ENCODE data around the gene CDC42.
A peak's percentile ranks its signal among the peaks of the same experiment; 100 is the strongest.

Gene CDC42

DNA sequence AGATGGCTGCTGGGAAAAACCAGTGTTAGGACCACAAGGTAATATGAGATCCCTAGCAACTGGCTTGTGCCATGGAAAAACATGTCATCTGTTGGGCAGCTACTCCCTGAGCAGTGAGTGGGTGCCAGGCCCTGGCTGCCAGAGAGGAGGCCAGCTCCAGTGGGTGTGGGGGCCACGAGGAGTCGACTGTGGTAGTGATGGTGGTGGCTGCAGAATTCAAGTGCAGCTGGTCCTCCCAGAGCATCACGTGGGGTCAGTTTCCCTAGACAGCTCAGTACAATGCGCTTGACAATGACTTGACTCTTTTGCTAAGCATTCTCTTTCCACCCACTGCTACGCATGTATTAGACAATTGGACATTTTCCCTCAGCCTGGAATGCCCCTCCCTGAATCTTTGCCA is 14.5 kb upstream of the CDC42 start:
- no peak for DNase-seq

DNA sequence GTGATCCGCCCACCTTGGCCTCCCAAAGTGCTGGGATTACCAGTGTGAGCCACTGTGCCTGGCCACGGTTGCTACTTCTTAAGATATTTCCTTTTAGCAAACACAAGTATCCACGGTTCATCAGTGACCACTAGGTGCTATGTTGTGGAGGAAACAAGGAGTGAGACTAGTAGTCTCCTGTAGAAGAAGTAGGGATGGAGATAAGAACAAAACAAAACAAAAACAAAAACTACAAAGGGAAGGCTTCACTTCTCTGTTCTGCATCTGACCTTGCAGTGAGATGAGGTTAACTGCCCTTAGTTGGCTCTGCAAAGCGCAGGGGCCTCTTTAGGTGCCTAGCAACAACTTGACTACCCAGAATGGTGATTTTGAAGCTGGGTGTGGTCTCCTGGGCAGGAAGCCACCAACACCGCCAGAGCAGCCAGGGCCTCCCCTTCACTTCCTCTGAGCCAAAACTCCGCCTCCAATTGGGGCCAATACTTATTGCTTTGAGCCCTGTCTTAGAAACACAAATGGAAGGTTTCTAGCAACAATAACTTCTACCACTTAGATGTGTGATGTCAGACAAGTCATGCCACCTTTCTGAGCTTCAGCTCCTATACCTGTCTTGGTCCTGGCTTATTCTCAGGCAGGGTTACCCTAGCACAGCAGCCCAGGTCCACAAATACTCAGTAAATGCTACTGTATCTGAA is 12.8 kb upstream of the CDC42 start:
- DNase-seq, result no peak

DNA sequence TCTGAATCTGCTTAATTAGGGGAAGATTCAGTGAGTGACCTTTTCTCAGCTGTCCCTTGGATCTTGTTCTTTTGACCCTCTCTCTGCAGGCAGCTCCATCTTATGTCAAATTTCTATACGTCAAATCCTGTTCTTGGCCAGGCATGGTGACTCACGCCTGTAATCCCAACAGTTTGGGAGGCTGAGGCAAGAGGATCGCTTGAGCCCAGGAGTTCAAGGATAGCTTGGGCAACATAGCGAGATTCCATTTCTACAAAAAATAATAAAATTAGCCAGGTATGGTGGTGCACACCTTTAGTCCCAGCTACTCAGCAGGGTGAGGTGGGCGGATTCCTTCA is 12.3 kb upstream of the CDC42 start:
- no peak for DNase-seq

DNA sequence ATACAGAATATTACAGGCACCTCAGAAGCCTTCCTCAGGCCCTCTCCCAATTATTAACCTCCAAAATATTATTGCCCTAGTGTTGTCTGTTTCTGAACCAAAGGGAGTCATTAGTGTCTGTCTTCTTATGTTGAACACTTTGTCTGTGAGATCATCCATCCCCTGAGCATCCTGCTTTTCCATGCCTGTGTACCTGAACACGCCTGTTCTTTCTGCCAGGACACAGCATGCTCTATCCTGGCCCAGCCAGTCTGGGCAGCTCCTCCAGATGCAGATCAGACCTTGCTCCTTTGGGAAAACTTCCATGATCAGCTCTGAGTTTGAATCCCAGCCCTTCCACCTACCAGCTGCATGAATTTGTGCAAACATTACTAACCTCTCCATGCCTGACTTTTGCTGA is 11.0 kb upstream of the CDC42 start:
- DNase-seq, result no peak

DNA sequence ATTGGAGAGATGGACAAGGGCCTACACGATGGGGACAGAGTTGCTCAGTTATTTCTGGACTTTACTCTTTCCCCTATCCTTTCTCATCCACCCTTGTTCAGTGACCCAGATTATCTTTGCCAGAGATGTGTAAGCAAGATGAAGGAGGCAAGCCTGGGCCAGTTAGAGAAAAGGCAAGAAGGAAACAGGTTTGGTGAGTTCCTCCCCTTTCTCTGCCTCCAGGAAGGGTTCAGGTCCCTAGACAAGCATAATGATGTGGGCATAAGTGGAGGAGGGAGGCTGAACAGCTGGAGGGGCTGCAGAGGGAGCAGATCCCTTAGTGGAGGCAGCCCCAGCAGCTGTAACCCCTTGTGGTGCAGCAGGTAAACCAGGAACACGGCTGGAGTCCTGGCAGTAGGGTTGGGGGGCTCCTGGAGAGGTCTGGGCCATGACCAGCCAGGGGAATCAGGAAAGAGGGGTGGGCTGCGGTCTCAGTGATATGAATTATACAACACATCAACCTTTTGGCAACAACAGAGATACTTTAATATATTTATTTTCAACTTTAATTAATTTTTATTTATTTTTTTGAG is 9.2 kb upstream of the CDC42 start:
- DNase-seq, result no peak

DNA sequence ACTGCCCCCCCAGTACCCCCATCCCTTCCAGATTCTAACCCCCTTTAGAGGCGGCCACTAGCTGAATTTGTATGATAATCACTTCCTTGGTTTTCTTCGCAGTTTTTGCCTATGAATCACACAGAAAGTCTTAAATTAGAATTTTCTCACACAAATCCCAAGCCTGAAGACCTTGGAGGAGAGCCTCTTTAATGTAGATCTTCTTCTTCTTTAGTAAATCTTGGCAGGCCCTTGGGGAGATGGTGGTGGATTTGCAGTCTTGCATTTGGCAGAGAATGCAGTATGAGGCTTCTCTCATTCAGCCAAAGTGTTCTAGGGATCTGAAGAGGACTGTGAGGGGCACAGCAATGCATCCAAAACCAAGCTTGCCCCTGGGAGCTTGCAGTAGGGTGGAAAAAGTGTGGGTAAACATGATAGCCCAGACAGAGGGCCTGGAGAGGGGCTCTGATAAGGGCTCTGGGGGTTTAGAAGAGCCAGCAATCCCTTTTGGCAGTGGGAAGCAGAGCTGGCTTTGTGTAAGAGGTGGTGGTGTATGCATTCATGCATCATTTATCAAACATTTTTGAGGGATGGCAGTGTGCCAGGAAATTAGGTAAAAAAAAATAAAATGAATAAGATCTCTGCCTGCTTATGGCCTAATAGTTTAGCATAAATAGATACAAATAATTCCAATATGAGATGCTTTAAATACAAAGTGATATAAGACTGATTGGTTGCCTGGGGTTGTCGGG is 7.7 kb upstream of the CDC42 start:
- DNase-seq, result no peak

DNA sequence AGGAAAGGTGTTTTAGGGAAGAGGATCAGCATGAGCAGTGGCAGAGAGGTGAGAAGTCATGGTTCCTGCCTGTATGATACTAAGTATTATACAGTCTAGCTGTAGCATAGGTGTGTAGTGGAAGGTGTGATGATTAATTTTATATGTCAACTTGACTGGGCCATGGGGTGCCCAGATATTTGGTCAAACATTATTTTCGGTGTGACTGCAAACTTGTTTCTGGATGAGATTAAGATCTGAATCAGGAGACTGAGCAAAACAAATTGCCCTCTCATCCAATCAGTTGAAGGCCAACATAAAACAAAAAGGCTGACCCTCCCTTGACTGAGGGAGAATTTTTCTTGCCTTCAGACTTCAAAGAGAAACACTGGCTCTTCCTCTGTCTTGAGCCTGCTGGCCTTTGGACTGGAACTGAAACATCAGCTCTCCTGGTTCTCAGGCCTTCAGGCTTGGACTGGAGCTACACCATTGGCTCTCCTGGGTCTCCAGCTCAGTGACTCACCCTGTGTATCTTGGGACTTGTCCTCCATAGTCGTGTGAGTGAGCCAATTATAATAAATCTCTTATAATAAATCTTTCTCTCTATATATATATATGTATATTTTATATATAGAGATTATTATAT is 6.8 kb upstream of the CDC42 start:
- DNase-seq, result no peak

DNA sequence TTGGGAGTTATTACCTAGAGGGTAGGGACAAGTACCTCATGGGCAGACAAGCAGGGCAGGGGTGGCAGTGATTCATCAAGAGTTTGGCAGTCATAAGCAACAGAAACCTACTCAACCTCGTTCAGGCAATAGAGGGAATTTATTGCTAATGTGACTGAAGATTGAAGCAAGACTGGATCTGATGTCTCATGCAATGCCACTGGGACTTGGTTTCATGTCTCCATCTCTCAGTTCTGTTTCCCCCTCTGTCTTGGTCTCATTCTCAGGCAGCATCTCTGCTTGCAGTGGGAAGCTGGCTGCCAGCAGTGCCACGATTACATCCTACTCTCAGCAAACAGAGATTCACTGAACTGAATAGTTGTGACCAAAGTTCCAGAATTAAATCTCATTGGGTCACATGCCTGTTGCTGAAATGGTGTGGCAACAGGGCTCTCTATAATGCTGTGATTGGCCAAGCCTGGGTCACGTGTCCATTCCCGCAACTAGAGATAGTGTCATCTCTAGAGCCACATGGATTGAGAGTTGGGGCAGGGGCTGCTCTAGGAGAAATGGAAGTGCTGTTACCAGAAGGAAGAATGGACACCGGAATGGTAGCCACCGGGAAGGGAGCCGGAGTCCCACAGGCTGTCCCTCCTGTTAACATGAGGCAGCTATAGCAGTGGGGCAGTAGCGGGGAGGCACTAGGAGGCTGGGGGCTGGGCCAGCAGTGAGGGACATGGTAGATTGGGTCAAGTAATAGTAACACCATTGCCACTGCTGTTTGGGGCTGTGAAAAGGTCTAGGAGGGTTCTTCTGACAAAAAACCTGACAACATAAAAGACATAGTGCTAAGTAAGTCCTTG is 3.9 kb upstream of the CDC42 start:
- no peak for DNase-seq

DNA sequence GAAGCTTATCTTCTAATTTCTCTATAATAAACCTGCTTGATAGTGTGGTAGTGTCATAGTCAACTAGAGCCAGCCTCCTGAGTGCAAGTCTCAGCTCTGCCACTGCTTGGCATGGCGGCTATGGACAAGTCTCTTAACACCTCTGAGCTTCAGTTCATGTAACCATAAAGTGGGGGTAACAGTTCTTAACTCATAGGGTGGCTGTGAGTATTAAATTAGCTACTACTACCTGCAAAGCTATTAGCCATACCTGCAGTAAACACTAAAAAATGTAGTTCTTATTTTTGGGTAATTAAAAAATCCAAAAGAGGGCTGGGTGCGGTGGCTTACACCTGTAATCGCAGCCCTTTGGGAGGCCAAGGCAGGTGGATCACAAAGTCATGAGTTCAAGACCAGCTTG is 2.2 kb upstream of the CDC42 start:
- DNase-seq, result no peak

DNA sequence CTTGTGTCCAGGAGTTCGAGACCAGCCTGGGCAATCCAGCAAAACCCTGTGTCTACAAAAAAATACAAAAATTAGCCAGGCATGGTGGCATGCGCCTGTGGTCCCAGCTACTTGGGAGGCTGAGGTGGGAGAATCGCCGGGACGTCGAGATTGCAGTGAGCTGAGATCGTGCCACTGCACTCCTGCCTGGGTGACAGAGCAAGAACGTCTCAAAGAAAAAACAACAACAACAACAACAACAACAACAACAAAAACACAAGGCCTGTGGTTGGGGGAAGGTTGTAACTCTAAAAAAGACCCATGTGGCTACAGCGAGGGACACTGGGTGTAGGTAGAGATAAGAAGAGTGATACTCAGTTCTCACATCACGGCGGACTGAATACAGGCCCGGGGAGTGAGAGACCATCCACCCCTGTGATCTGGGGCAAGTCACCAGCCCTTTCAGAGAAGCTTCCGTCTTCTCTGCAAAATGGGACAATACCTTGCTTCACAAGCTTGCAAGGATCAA is 848 bp upstream of the CDC42 start:
- no peak for DNase-seq

DNA sequence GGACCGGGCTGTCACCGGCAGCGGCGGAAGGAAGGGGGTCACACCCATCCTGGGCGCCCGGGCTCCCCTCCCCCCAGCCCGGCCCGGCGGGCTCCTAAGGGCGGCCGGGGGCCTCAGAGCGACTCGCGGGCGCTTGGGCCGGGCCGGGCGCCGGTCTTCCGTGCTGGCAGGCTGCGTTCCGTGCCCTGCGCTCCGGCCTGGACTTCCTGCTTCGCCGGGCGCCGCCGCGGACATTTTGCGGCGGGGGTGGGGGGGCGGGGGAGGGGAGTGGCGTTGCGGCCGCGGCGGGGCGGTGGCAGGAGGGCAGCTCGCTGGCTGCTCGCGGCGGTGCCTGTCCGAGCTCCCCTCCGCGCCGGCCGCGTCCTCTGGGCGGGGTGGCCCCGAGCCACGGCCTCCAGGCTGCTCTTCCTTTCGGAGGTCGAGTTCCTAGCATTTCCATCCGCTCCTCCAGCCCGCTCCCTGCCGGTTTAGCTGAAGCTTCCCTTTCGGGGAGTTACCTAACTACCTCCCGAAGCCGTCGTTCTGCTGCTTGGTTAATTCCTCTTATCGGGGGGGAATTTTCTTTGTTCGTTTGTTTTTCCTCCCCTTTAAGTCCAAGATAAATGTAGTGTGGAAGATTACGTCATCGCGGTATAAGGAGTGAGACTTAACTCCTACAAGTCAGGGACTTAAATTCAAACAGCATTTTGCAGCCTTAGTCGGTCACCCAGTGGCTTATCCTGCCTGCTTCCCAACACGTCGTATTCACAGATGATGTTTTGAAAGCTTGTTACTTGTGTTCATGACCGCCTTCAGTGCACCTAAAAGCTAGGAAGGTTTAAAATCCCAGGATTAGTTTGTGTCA is 730 bp downstream of the CDC42 start:
- peak; percentile 26 for DNase-seq

DNA sequence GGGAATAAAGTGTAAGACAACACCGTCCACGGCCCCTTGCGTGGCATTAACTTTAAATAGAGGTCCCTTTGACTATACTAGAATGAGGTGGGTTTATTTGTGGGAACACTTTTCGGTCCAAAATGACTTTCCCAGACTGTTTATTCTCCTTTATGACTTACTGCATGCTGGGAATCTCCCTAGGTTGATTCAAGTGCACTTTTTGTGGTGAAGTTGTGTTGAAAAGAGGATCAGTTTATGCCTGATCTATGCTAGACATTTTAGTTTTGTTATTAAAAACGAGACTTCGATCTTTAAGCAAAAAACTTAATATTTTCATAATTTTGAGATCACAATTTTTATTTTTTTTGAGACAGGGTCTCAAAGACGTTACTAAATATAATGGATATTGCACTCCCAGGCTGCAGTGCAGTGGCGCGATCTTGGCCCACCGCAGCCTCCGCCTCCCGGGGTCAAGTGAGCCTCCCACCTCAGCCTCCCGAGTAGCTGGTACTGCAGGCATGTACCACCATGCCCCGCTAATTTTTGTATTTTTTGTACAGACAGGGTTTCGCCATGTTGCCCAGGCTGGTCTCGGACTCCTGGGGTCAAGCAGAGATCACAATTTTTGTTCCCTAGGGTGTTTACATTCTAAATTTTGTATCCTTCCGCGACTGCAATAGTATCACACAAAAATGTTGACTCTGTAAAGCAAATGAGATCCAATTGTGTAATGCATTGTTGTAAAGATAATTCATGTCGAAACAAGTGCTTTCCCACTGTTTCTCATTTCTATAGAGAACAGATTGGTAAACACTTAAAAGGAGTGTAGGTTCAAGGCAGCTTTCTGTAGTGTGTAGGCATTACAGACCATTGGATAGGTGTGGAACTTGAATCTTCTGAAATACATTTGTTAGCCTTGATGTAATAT is 1.6 kb downstream of the CDC42 start:
- no peak for DNase-seq

DNA sequence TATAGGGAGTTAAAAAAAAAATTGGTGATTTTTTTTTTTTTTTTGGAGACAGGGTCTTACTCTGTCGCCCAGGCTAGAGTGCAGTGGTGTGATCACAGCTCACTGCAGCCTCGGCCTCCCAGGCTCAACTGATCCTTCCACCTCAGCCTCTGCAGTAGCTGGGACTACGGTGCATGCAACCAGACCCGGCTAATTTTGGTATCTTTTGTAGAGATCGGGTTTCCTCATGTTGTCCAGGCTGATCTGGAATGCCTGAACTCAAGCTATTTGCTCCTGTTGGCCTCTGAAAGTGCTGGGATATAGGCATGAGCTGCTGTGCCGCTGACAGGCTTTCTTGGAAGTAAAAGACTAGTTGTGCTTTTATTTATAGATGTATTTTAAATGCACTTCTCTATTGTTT is 3.0 kb downstream of the CDC42 start:
- no peak for DNase-seq

DNA sequence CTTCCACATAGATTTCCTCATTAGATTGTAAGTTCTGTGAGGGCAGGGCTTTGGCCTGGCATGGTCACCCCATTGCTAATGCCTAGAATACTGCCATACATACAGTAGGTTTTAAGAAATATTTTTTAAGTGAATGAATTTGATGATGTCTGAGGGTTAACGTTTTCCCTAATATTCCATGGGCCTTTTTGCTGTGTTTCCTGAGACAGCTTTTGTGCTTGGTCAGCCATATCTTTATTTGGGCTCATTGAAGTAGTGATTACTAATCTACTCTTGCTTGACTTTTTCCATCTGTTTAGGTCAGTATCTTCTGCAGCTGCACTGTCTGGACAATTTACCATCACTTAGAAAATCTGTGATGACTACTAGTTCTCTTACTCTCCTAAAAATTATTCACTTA is 3.5 kb downstream of the CDC42 start:
- no peak for DNase-seq

DNA sequence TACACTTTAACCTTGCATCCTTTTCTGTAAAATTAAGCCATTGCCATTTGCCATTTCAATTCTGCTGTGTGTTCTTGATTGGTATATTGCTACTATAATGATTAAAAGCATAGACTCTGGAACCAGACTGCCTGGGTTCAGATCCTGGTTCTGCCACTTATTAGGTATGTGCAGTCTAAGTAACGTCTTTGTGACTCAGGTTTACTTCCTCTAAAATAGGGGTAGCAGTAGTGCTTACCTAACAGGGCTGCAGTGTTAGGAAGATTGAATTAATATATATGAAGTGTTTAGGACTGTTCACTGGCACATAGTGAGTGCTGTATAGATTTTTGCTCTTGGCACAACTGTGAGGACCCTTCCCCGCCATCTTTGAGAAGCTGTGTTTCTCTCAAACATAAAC is 4.4 kb downstream of the CDC42 start:
- no peak for DNase-seq

DNA sequence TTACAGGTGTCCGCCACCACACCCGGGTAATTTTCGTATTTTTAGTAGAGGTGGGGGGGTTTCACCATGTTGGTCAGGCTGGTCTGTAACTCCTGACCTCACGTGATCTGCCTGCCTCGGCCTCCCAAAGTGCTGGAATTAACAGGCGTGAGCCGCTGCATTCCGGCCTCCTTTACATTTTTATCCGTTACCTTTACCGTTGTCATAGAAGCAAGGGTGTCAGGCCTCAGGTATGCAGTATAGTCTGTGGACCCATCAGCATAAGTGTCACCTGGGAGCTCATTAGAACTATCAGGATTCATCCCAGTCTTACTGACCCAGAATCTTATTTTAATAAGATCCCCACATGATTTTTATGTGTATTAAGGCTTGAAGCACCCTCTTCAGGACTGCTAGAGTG is 5.4 kb downstream of the CDC42 start:
- no peak for DNase-seq

DNA sequence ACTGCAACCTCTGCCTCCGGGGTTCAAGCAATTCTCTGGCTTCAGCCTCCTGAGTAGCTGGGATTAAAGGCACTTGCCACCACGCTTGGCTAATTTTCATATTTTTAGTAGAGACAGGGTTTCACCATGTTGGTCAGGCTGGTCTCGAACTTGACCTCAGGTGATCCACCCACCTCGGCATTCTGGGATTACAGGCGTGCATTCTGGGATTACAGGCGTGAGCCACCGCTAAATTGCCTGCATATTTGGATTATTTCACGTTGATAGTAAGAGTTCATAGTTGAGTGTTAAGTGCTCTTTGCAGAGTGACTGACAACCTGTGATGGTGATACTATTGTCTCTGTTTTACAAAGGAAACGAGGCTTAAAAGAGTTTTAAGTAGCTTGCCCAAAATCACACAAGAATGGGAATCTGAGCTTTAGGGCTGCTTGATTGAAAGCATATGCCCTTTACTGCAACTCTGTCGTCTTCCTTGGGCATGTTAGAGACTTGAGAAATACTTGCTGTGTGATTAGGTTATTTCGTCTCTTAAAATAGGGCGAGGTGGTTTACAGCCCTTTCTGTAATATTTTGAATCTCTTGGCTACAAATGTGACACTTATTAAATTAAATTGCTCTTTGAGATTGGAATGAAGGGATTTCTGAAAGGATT is 12.4 kb downstream of the CDC42 start:
- no peak for DNase-seq

DNA sequence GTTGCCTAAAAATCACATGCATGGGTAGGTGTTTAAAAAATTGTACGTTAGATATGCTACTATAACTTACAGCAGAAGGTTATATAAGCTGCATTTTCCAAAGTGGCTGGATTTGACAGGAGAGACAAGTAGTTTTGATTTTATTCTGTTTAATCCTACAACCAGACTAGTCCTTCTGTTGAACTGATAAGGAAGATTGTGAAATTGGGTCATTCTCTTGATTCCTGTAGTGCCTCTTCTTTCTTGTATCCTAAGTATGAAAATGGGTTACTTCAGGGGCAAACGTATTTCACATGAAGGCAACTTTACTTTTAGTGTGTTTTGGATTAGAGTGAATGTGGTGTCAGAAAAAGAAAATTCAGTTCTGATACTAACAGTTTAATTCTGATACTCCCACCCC is 19.0 kb downstream of the CDC42 start:
- DNase-seq, result no peak

DNA sequence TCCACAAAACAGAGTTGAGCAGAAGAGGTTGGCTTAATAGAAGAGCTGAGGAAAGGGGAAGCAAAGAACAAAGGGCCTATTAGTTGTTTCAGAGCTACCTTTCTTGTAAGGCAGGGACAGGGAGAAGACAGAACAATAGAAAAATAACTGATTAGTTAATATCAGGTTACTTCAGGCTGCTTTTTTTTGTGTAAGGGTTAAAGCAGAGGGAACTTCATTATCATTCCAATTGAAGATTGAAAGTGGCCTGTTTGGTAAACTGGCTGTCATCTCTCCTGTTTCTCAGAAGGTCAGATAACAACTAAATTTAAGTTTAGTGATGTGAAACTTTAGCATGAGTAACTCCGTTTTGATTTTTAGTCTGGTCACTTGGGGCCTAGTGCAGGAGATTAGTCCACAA is 22.3 kb downstream of the CDC42 start:
- no peak for DNase-seq

DNA sequence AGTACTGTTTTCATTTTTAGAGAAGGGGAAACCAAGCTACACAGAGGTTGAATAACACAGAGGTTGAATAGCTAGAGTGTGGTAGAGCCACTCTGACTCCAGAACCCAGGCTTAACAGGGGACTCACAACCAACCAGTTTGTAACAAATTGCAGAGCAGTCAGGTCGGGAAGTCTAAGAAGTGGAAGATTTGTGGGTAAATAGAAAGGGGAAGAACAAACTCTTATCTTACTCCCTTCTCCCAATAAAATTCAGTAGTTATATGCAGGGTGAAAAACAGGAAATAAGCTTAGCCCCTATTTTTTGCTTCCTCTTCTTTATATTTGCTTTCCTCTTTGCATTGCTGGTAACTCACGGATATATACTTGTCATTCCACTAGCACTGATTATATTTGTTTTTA is 23.2 kb downstream of the CDC42 start:
- no peak for DNase-seq

Measured in 8988T (cell line).